NCI-H1105 (cell line): ENCODE data around the gene NEUROD1.

Experiments
- DNase-seq: peaks from one replicate; lab custom pipeline; 2025; lab: John Stamatoyannopoulos, UW

NEUROD1 gene

GRCh38 chr2:181679544-181679979 is 755 bp downstream of the NEUROD1 start:
- DNase-seq: no peak

DNA sequence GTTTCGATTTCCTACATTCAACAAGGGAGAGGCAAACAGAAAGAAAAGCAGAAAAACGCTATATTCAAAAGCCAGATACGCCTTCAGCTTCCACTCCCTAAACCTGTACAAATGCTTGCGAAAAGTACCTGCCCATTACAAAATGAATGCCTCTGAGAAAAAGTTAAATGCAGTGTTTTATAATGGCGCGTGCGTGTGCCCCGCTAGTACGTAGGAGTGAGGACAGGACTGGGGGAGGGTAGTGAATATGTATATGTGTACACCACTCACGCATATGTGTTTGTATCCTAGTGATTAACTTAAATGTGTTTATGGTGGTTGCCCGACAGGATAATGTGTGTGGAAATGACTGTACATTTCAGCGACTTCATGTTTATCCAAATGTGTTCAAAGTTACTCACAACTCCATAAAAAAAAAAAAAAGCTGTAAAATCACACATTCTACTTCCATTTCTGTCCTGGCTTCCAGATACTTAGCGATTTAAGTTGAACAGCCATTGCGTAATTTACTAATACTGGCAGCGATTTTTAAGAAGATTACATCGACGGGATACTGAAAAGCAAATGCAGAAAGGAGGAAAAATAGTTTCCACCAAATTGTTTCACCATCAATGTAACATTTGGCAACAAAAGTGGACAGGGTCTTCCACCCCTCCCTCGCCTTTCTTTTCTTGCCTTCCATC is 1.3 kb downstream of the NEUROD1 start:
- DNase-seq: no peak

DNA sequence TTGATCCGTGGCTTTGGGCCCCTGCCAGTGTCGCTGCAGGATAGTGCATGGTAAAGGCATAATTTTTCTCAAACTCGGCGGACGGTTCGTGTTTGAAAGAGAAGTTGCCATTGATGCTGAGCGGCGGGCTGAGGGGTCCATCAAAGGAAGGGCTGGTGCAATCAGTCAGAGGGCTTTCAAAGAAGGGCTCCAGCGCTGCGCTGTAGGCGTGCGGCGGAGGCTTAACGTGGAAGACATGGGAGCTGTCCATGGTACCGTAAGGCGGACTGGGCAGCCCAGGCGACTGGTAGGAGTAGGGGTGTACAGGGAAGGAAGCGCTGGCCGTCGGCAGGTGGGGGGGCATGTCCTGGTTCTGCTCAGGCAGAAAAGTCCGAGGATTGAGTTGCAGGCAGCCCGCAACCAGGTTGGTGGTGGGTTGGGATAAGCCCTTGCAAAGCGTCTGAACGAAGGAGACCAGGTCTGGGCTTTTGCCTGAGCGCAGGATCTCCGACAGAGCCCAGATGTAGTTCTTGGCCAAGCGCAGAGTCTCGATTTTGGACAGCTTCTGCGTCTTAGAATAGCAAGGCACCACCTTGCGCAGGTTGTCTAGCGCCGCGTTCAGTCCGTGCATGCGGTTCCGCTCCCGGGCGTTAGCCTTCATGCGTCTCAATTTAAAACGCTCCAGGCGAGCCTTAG is 2.3 kb downstream of the NEUROD1 start:
- no peak for DNase-seq

GRCh38 chr2:181675254-181675653 is 5.1 kb downstream of the NEUROD1 start:
- no peak for DNase-seq

GRCh38 chr2:181674461-181674860 is 5.9 kb downstream of the NEUROD1 start:
- no peak for DNase-seq

DNA sequence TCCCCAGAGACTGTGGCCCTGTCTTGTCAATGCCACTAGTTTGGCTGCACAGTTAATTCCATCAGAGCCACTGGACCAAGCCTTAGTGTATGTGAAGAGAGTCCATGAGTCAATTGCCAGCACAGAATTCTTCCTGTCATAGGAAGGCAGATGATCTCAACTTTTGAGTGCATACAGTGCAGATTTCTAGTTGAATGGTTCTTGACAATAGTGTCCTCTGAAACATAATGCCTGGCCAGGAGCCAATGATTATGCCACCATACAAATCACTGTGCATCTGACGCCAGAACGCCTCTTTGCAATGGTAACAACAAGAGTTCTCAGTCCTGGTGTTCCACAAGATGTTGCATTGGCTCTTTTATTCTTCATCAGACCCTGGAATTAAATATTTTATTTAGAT is 7.1 kb downstream of the NEUROD1 start:
- peak; percentile 75 for DNase-seq

- no peak for DNase-seq
Observed at GRCh38 chr2:181672255-181673008, 7.9 kb downstream of the NEUROD1 start.

GRCh38 chr2:181670632-181671031 is 9.7 kb downstream of the NEUROD1 start:
- no peak for DNase-seq

DNA sequence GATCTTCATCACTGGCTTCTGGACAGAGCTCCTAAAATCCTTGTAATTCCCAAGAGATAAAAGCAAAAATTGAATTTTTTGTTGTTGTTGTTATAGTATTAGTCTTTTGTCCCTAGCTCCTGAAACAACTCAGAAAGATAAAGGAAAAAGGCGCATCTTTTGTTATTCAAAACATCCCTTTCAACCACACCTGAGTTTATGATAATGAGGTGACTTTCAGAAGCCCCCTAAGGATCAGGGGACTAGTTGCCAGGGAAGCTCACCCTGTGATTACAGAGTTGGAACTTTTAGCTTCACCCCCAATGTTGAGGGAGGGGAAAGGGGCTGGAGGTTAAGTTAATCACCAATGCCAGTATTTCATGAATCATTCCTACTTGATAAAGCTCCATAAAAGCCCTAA is 13.1 kb downstream of the NEUROD1 start:
- DNase-seq: no peak

GRCh38 chr2:181662287-181662686 is 18.0 kb downstream of the NEUROD1 start:
- no peak for DNase-seq

DNA sequence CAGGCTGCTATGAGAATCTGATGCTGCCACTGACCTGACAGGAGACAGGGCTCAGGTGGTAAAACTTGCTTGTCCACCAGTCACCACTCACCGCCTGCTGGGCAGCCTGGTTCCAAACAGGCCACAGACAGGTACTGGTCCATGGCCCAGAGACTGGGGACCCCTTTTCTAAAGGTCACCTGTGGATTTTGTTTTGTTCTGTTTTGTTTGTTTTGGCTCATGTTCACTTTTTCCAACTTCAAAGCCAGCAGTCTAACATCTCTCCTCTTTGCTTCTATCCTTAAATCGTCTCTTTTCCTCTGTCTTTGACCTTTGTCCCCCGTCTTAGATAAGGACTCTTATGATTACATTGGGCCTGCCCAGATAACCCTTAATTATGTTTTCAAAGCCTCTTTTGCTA is 20.1 kb downstream of the NEUROD1 start:
- DNase-seq: no peak

DNA sequence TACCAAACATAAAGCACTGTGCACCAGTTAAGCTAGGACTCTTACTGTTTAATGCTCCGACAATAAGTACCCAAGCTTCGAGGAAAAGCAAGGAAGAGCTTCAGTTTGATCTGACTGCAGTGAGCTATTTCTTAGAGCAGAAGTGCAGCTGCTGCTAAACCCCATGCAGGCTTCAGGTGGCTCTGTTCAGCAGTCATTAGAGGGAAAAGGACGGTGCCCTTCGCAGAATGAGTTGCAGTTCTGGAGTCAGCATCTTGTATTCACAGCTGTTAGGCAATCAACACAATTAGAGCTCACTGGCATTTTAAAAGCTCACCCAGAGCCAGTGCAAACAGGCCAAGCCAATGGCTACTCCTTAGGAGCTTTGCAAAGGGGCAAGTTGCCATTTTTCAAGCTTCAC is 21.9 kb downstream of the NEUROD1 start:
- DNase-seq: peak; percentile 67

DNA sequence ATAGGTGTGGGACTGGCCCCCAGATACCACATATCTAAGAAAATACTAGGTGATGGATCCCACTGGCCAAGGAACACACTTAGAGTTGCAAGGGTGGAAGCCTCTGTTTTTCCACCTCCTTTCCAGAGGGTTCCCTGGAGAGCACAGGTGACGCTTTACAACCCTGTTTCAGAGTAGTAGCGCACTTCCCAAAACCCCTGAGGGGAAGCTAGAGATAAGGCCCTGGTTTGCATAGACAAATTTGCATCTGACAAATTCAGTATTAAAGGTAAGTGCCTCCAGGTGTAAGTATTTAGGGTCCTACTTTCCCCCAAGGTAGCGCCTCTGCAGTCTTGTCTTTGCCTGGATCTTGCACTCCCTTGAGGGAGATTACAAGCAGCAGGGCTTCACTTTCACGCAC is 22.9 kb downstream of the NEUROD1 start:
- no peak for DNase-seq

DNA sequence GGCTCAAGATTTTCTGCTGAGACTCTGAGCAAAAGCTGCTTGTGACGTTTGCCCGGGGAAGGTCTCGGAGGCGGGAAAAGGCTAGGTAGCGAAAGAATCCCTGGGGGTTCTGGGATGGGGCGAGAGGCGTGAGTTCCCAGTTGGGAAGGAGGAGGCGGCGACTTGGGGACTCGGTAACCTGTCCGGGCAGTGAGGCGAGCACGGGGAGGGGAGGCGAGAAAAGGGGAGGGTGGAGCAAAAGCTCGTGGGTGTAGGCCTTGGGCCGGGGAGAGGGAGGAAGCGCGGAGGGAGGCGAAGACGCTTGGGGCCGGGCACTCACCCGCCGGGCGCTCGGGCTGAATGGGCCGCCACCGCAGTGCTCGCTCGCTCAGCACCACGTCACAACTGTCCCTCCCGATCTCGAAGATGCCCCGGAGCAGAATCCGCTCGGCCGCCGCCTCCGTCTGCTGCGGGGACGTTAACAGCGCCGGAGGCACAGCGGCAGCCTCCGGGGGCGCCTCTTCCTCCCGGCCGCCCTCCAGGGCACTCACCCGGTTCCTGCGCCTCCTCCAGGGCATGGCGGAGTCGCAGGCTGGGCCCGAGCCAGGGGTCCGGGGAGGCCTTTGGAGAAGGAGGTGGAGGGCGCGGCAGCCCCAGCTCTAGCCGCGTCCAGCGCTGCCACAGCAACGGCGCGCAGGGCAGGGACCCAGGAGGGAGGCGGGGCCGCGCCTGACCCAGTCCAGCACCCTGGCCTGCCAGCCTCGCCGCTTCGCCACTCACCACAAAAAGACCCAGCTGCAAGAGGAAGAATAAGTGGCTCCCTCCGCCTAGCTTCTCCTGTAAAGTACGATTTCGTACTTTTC is 23.6 kb downstream of the NEUROD1 start, which contains the start of gene CERKL:
CERKL (minus strand) TSS at position 656 of the 842 bp plus-strand sequence; CDS start at position 557, 99 bp downstream.
- no peak for DNase-seq

GRCh38 chr2:181655519-181655918 is 24.8 kb downstream of the NEUROD1 start:
- DNase-seq: no peak

DNA sequence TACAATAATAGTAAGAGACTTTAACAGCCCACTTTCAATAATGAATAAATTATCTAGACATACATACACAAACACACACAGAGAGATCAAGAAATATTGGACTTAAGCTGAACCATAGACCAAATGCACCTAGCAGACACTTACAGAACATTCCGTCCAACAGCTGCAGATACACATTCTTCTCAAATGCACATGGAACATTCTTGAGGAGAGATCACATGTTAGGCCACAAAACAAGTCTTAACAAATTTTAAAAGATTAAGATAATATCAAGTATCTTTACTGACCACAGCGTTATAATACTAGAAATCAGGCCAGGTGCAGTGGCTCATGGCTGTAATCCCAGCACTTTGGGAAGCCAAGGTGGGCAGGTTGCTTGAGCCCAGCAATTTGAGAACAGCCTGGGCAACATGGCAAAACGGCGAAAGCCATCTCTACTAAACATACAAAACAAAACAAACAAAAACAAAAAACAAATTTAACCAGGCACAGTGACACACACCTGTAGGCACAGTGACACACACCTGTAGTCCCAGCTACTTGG is 30.8 kb downstream of the NEUROD1 start:
- no peak for DNase-seq

DNA sequence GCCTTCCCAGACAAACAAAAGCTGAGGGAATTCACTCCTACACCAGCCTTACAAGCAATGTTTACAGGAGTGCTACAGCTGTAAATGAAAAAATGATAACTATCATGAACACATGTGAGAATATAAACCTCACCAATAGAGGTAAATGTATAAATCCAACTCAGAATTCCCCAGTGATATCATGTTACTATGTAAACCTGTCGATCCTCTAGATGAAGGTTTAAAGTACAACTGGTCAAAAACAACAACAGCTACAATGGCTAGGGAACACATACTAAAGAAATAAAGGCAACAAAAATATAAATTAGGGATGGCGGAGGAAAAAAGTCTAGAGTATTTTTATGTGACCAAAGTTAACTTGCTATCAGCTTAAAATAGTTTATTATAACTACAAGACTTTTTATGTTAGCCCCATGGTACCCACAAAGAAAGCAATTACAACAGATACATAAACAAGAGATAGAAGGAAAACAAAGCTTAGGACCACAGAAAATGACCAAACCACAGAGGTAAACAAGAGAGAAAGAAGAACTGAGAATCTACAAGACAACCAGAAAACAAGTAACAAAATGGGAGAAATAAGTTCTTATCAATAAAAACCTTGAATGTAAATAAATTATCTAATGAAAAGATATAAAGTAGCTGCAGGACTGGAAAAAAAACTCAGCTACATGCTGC is 31.7 kb downstream of the NEUROD1 start:
- no peak for DNase-seq

GRCh38 chr2:181646415-181646987 is 33.8 kb downstream of the NEUROD1 start:
- no peak for DNase-seq

DNA sequence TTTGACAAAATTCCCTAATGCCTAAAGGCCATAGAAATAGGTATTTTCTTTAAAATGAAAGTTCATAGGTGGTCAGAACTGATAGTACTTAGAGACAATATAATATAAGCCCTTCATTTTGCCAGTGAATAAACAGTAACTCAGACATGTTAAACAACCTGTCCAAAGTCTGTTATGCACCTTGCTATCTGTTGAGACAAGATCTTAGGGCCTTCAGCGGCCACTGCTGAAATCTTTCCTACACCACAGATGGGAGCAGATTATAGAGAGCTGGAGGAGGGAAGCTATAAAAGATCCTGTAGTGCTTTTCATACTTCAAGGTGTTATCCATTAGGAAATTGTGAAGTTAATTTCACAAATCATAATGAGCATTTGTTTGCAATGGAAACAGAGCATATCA is 37.2 kb downstream of the NEUROD1 start:
- DNase-seq: no peak

GRCh38 chr2:181642086-181642485 is 38.2 kb downstream of the NEUROD1 start:
- DNase-seq: no peak

GRCh38 chr2:181639686-181640085 is 40.6 kb downstream of the NEUROD1 start:
- DNase-seq: no peak
